ENCODE measurements around the gene GTF2F1. TPM values are rescaled to one million over a fixed set of nuclear protein-coding genes. Genes with fewer than 3 reads are reported as not detected.
"Not testable (repeated sequence)": the region's sequence is repeated elsewhere in the genome, so short reads cannot be mapped to it uniquely, and the experiment has no call there.

The GTF2F1 gene
- total and polyA plus RNA-seq, 7 donors, result 34.9 to 78.3 (median 48.2) TPM

GRCh38 chr19:6364353-6364752 lies 28.6 kb downstream of the GTF2F1 start:
- no peak for TF ChIP-seq EP300 (IDR thresholded peaks at IDR 0.05)
- intact Hi-C loops (cut with DNase I), result no loop called here
- WGBS, 2 donors, result 95 to 98% methylated on average over 21 of the region's 21 CpGs
- peaks cover 0 to 15% (median 13%) of the 10 kb centered on the region in 4 donors for H3K4me1 ChIP-seq
- no peaks in the 10 kb centered on the region for H3K9me3 ChIP-seq
- no peak for DNase-seq
- no peak overlapping the region for H3K27ac ChIP-seq
- H3K4me3 ChIP-seq, result no peak overlapping the region
- H3K27me3 ChIP-seq, result no peaks in the 10 kb centered on the region
- peaks cover 8 to 62% (median 43%) of the 10 kb centered on the region in 4 donors for H3K36me3 ChIP-seq

- H3K9me3 ChIP-seq, result no peaks in the 10 kb centered on the region
- intact Hi-C loops (cut with DNase I), result no loop called here
- peak overlapping the region; percentile 87 to 94 (median 91) for H3K4me3 ChIP-seq
- peaks cover 0 to 15% (median 13%) of the 10 kb centered on the region in 4 donors for H3K4me1 ChIP-seq
- TF ChIP-seq POLR2A (IDR thresholded peaks at IDR 0.05) (no peak), CTCF (IDR thresholded peaks at IDR 0.05) (no peak), EP300 (IDR thresholded peaks at IDR 0.05) (no peak), POLR2AphosphoS5 (IDR thresholded peaks at IDR 0.05) (no peak)
- no peaks in the 10 kb centered on the region for H3K27me3 ChIP-seq
- H3K36me3 ChIP-seq, result peaks cover 8 to 42% (median 31%) of the 10 kb centered on the region in 4 donors
- H3K27ac ChIP-seq, result peak overlapping the region; percentile 89 to 92 (median 90)
- 22 to 26% methylated on average over 11 of the region's 11 CpGs for WGBS, 2 donors
- no peak for DNase-seq
Observed at GRCh38 chr19:6362351-6362801, 30.6 kb downstream of the GTF2F1 start.

- intact Hi-C loops (cut with DNase I), result no loop called here
- TF ChIP-seq CTCF (IDR thresholded peaks at IDR 0.05) (no peak), POLR2A (IDR thresholded peaks at IDR 0.05) (no peak), EP300 (IDR thresholded peaks at IDR 0.05) (no peak), POLR2AphosphoS5 (IDR thresholded peaks at IDR 0.05) (no peak)
- DNase-seq, result peak; percentile 70
- Histone ChIP-seq H3K27ac (peak overlapping the region; percentile 89 to 92 (median 90)), H3K4me3 (peak overlapping the region; percentile 87 to 94 (median 91)), H3K4me1 (peaks cover 0 to 15% (median 13%) of the 10 kb centered on the region in 4 donors), H3K9me3 (no peaks in the 10 kb centered on the region), H3K36me3 (peaks cover 8 to 38% (median 28%) of the 10 kb centered on the region in 4 donors), H3K27me3 (no peaks in the 10 kb centered on the region)
- 1% methylated on average over 7 of the region's 7 CpGs for WGBS, 2 donors
Observed at GRCh38 chr19:6362027-6362350, 31.0 kb downstream of the GTF2F1 start.

- DNase-seq; H3K27me3 ChIP-seq; intact Hi-C loops (cut with DNase I); H3K9me3 ChIP-seq: not testable (repeated sequence)
- peak overlapping the region in 3 of 4 donors; percentile 87 to 93 (median 89) for H3K4me3 ChIP-seq
- WGBS, 2 donors, result 91 to 94% methylated on average over 10 of the region's 10 CpGs
- peak overlapping the region; percentile 89 to 92 (median 90) for H3K27ac ChIP-seq
- H3K36me3 ChIP-seq, result peaks cover 3 to 27% (median 17%) of the 10 kb centered on the region in 4 donors
- H3K4me1 ChIP-seq, result peaks cover 0 to 15% (median 13%) of the 10 kb centered on the region in 4 donors
Observed at GRCh38 chr19:6360857-6361216, 32.1 kb downstream of the GTF2F1 start.

GRCh38 chr19:6360445-6360844 lies 32.5 kb downstream of the GTF2F1 start:
- Histone ChIP-seq H3K4me1 (peaks cover 0 to 15% (median 13%) of the 10 kb centered on the region in 4 donors), H3K36me3 (peaks cover 0 to 23% (median 13%) of the 10 kb centered on the region in 4 donors)
- H3K4me3 ChIP-seq; H3K27ac ChIP-seq; DNase-seq; H3K9me3 ChIP-seq; H3K27me3 ChIP-seq; intact Hi-C loops (cut with DNase I): not testable (repeated sequence)
- 94 to 96% methylated on average over 12 of the region's 12 CpGs for WGBS, 2 donors

GRCh38 chr19:6359568-6360341 lies 33.2 kb downstream of the GTF2F1 start:
- Histone ChIP-seq H3K36me3 (peaks cover 0 to 16% (median 6%) of the 10 kb centered on the region in 4 donors), H3K4me1 (peaks cover 0 to 15% (median 13%) of the 10 kb centered on the region in 4 donors), H3K4me3 (no peak overlapping the region), H3K9me3 (no peaks in the 10 kb centered on the region), H3K27ac (no peak overlapping the region), H3K27me3 (no peaks in the 10 kb centered on the region)
- no peak for DNase-seq
- TF ChIP-seq CTCF (IDR thresholded peaks at IDR 0.05), result no peak
- no peak for TF ChIP-seq POLR2AphosphoS5 (IDR thresholded peaks at IDR 0.05)
- no peak for TF ChIP-seq POLR2A (IDR thresholded peaks at IDR 0.05)
- TF ChIP-seq EP300 (IDR thresholded peaks at IDR 0.05), result no peak
- 90 to 91% methylated on average over 5 of the region's 5 CpGs for WGBS, 2 donors
- intact Hi-C loops (cut with DNase I), result no loop called here
